Kidney (tissue), 14 donors: Measurements from ENCODE around the gene CDC7. TPM values are rescaled to one million over a fixed set of nuclear protein-coding genes. Genes with fewer than 3 reads are reported as not detected.

Source experiments
- DNase-seq, 5 donors: peaks; one replicate each; pipeline ENCODE4 v3.0.0-alpha.2; 2013 to 2020
- FAIRE-seq: peaks from 2 replicates; lab custom pipeline; 2012; peaks lifted over from hg19 to GRCh38; lab: Jason Lieb, UNC
- H3K27ac ChIP-seq, 2 donors: one replicate each; pipeline ENCODE4 v1.7.0; 2013; ENCODE audit warnings: low read depth in 2 of 2, low read length in 2 of 2, inconsistent platforms in 1 of 2
- H3K27me3 ChIP-seq: one replicate; pipeline ENCODE4 v1.7.1; 2013; ENCODE audit warnings: low read length, inconsistent platforms; ENCODE audit not compliant: control insufficient read depth, insufficient read depth
- H3K36me3 ChIP-seq, 3 donors: one replicate each; pipeline versions ENCODE4 v1.7.0 to v1.7.1; 2013; ENCODE audit warnings: low read length in 3 of 3, control low read depth in 1 of 3, inconsistent platforms in 1 of 3; ENCODE audit not compliant: insufficient read depth in 3 of 3, control insufficient read depth in 2 of 3
- H3K4me1 ChIP-seq, 3 donors: one replicate each; pipeline versions ENCODE4 v1.7.0 to v1.7.1; 2013; ENCODE audit warnings: low read length in 3 of 3, inconsistent platforms in 1 of 3, low read depth in 1 of 3; ENCODE audit not compliant: control insufficient read depth in 2 of 3, insufficient read depth in 2 of 3
- H3K4me3 ChIP-seq, 3 donors: one replicate each; pipeline versions ENCODE4 v1.7.0 to v1.8.1; 2013; ENCODE audit warnings: low read length in 3 of 3, control low read depth in 1 of 3, inconsistent platforms in 1 of 3
- H3K9ac ChIP-seq, 3 donors: one replicate each; pipeline versions ENCODE4 v1.7.0 to v1.7.1; 2013; ENCODE audit warnings: low read length in 3 of 3, control low read depth in 1 of 3, inconsistent platforms in 1 of 3
- H3K9me3 ChIP-seq, 3 donors: one replicate each; pipeline versions ENCODE4 v1.7.0 to v1.7.1; 2013; ENCODE audit warnings: low read length in 3 of 3, control low read depth in 1 of 3, inconsistent platforms in 1 of 3; ENCODE audit not compliant: control insufficient read depth in 2 of 3, insufficient read depth in 1 of 3
- intact Hi-C: fragments of 100-400 bp; cut with DNase I; formaldehyde crosslinking; loops from one replicate; pipeline ENCODE4 v1.11.1; 2022
- polyA plus RNA-seq: library from polyadenylated mRNA; stranded (reverse); fragments of 350-450 nt; fragmentation: Illumina TruSeq; extraction: RNeasy Lipid Tissue Mini Kit (QIAGEN cat#74804); gene quantifications from one replicate; pipeline ENCODE4 v1.2.3, GENCODE V29; 2014; ENCODE audit warnings: low read depth, low replicate concordance; ENCODE audit not compliant: insufficient read depth
- total RNA-seq: library from RNA; stranded (reverse); fragmentation: NEBNext Ultra II Directional; extraction: Animal tissue kit (Norgen Biotek cat#: 25700); gene quantifications from one replicate; pipeline ENCODE4 v1.2.1, GENCODE V29; 2021
- TF ChIP-seq, protein P1 (sequence below): IDR thresholded peaks from 3 replicates; pipeline ENCODE4 v1.5.1; 2012; ENCODE audit warnings: mild to moderate bottlenecking, moderate library complexity, borderline replicate concordance; ENCODE audit not compliant: insufficient read depth; ENCODE audit errors: extremely low read depth
- donor health status: control.
- donor health status: control.
- donor health status: control.
- donor health status: control.
- donor health status: control.
- donor health status: DM: yes; HTN: yes; CAD: no.
- donor health status: Normal renal cell carcinoma (clear cell type).

CDC7 gene
- total and polyA plus RNA-seq, 2 donors from 2014 or later = 1.4 to 3.2 TPM

DNA sequence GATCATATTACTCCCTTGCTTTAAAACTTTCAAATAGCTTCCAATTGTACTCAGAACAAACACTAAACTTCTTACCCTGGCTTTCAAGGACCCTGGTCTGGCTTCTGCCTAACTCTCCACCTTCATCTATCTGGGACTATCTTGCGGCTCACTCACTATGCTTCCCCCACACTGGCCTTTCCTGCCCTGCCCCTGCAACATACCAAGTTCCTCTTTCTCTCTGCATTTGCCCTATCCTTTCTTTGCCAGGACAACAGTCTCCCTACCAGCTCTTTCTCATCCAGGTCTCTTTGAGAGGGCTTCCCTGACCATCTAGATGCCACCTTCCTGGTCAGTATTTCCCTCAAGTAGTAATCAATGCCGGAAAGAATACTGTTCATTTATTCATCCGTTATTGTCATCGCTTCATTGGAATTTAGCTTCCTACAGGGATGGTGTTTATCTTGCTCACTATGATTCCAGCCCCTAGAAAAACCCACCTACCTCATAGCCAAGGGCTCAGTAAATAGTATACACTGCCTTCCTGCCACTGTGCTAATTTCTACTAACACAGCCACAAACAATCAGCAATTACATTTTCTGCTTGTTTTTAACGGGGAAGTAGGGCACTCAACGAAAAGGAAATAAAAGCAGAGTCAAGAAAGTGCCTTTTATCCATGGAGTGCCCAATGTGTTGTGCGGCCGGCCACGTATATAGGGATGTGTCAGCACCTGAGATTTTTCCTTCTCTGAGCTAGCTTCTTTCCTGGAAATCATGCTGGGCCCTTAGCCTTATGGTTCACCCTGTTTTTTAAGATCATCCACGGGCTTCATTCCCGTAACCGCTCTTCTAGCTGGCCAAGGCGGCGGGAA is 521 bp upstream of the CDC7 start:
- DNase-seq (no peak), FAIRE-seq (no peak)
- H3K4me1 ChIP-seq = peaks cover 0 to 12% (median 2%) of the 10 kb centered on the region in 3 donors
- no peaks in the 10 kb centered on the region for H3K27me3 ChIP-seq
- TF ChIP-seq, protein P1, sequence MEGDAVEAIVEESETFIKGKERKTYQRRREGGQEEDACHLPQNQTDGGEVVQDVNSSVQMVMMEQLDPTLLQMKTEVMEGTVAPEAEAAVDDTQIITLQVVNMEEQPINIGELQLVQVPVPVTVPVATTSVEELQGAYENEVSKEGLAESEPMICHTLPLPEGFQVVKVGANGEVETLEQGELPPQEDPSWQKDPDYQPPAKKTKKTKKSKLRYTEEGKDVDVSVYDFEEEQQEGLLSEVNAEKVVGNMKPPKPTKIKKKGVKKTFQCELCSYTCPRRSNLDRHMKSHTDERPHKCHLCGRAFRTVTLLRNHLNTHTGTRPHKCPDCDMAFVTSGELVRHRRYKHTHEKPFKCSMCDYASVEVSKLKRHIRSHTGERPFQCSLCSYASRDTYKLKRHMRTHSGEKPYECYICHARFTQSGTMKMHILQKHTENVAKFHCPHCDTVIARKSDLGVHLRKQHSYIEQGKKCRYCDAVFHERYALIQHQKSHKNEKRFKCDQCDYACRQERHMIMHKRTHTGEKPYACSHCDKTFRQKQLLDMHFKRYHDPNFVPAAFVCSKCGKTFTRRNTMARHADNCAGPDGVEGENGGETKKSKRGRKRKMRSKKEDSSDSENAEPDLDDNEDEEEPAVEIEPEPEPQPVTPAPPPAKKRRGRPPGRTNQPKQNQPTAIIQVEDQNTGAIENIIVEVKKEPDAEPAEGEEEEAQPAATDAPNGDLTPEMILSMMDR = no peak
- peak overlapping the region; percentile 94 to 99 (median 98) for H3K4me3 ChIP-seq
- peak overlapping the region; percentile 87 to 95 for H3K27ac ChIP-seq
- intact Hi-C loops = no loop called here
- no peaks in the 10 kb centered on the region for H3K36me3 ChIP-seq
- no peaks in the 10 kb centered on the region for H3K9me3 ChIP-seq
- H3K9ac ChIP-seq = peak overlapping the region; percentile 43 to 98 (median 76)

DNA sequence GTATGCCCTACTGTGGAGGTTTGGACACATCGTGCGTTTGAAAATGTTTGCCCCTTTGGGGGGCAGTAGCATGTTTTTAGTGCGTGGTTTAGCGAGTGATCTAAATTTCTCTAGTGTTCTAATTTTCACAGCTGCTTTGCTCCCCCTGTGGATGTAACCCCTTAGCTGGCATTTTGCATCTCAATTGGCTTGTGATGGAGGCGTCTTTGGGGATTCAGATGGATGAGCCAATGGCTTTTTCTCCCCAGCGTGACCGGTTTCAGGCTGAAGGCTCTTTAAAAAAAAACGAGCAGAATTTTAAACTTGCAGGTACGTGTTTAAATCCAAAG is 836 bp downstream of the CDC7 start:
- H3K36me3 ChIP-seq = no peaks in the 10 kb centered on the region
- peak overlapping the region; percentile 30 to 98 (median 76) for H3K9ac ChIP-seq
- H3K4me3 ChIP-seq = peak overlapping the region; percentile 94 to 99 (median 98)
- H3K27me3 ChIP-seq = no peaks in the 10 kb centered on the region
- TF ChIP-seq, protein P1 = no peak
- H3K27ac ChIP-seq = peak overlapping the region; percentile 87 to 95
- DNase-seq = no peak
- peaks cover 0 to 12% (median 2%) of the 10 kb centered on the region in 3 donors for H3K4me1 ChIP-seq
- intact Hi-C loops = no loop called here
- FAIRE-seq = no peak
- H3K9me3 ChIP-seq = no peaks in the 10 kb centered on the region

DNA sequence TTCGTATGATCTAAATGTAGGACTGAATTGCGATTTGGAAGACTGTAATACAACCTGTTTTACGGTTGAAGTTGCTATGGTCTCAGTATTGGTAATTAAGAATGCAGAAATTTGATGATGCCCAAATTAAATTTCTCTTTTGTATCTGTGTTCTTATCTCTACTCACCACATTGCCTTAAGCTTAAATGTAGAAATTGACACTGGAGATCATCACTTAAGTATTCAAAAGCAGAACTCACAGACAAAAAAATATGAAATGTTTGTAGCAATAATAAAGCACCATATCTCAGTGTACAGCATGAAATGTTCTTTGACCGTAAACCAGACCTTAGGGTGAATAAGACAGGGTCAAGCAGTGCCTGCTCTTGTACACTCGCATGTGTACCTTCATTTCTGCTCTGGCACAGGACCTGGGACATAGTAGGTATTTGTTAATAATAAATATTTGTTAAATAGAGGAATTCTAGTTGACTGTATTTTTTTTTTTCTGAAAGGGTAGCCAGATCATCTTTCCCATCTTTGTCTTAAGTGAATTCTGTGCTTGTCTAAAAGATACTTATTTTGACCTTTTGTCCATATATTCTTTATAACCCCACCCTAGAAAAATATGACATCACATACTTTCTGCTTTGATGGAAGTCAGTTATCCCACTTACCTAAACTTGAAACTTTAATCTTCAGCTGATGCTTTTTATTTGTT is 1.5 kb downstream of the CDC7 start:
- peak in 1 of 5 donors; percentile 7 for DNase-seq
- no peaks in the 10 kb centered on the region for H3K36me3 ChIP-seq
- peak overlapping the region; percentile 94 to 99 (median 98) for H3K4me3 ChIP-seq
- peaks cover 0 to 12% (median 2%) of the 10 kb centered on the region in 3 donors for H3K4me1 ChIP-seq
- FAIRE-seq = no peak
- TF ChIP-seq, protein P1 = no peak
- H3K27me3 ChIP-seq = no peaks in the 10 kb centered on the region
- intact Hi-C loops = no loop called here
- no peak overlapping the region for H3K9ac ChIP-seq
- H3K27ac ChIP-seq = no peak overlapping the region
- no peaks in the 10 kb centered on the region for H3K9me3 ChIP-seq
